Subcutaneous abdominal adipose tissue (tissue), 5 donors: Measurements from ENCODE around the gene NFILZ.
A peak's percentile ranks its signal among the peaks of the same experiment; 100 is the strongest.

ENCODE experiments used
- H3K27ac ChIP-seq: one replicate; pipeline ENCODE4 v1.7.0; 2013; ENCODE audit warnings: low read depth, mild to moderate bottlenecking, inconsistent platforms, low read length, moderate library complexity
- H3K27me3 ChIP-seq, 5 donors: one replicate each; pipeline ENCODE4 v1.7.0; 2013; ENCODE audit warnings: low read length in 5 of 5, inconsistent platforms in 1 of 5; ENCODE audit not compliant: control insufficient read depth in 5 of 5, insufficient read depth in 4 of 5
- H3K36me3 ChIP-seq, 5 donors: one replicate each; pipeline ENCODE4 v1.7.0; 2013; ENCODE audit warnings: low read length in 5 of 5; ENCODE audit not compliant: control insufficient read depth in 5 of 5, insufficient read depth in 5 of 5
- H3K4me1 ChIP-seq, 5 donors: one replicate each; pipeline ENCODE4 v1.7.0; 2013; ENCODE audit warnings: low read length in 5 of 5, mild to moderate bottlenecking in 3 of 5, moderate library complexity in 1 of 5; ENCODE audit not compliant: control insufficient read depth in 5 of 5, insufficient read depth in 5 of 5
- H3K4me3 ChIP-seq, 5 donors: one replicate each; pipeline ENCODE4 v1.7.0; 2013; ENCODE audit warnings: low read length in 5 of 5, low read depth in 1 of 5
- H3K9ac ChIP-seq, 5 donors: one replicate each; pipeline ENCODE4 v1.7.0; 2013; ENCODE audit warnings: low read length in 5 of 5, mild to moderate bottlenecking in 4 of 5, moderate library complexity in 3 of 5
- H3K9me3 ChIP-seq, 5 donors: one replicate each; pipeline ENCODE4 v1.7.0; 2013; ENCODE audit warnings: low read length in 5 of 5; ENCODE audit not compliant: control insufficient read depth in 5 of 5
- donor health status: healthy.
- donor health status: healthy.
- donor health status: healthy.
- donor health status: healthy.
- donor health status: healthy.

The NFILZ gene, protein sequence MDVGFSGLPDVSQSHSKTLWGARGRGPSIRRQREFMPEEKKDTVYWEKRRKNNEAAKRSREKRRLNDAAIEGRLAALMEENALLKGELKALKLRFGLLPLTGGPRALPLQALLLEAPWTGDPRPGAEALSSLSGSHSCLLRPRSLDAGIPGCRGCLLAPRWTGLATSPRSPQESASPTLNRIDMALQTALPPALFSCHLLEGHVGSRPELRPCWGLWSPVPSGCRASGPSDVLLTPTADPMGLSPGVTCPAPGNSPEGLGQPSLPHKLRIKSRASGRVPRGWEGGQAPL

DNA sequence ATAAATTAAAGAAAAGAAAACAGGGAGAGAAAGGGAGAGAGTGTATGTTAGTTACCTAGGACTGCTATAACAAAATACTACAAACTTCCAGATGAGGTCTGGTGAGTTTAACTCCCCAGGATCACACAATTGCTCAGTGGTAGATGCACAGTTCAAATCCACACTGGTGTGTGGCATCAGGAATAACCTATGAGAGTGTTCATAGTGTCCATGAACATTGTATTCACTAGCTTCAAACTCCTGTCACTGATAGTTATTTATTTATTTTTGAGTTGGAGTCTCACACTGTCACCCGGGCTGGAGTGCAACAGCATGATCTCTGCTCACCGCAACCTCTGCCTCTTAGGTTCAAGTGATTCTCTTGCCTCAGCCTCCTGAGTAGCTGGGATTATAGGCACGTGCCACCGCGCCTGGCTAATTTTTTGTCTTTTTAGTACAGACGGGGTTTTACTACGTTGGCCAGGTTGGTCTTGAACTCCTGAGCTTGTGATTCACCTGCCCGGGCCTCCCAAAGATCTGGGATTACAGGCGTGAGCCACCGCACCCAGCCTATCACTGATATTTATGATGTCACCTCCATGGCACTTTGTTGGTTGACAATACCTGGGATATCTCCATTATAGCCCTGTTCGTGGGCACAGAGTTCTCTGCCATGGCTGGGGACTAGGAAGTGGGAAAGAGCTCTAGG, at the start of gene NFILZ:
Gene NFILZ (plus strand): TSS at position 638 of the 688 bp plus-strand sequence. CDS start 46,133 bp downstream, outside the sequence.
- Histone ChIP-seq H3K9ac (no peak within 1 kb of the TSS), H3K36me3 (no peaks in the 10 kb centered on the region), H3K27me3 (no peaks in the 10 kb centered on the region), H3K4me1 (peaks cover 0 to 10% (median 3%) of the 10 kb centered on the region in 5 donors), H3K27ac (no peak within 1 kb of the TSS), H3K4me3 (no peak within 1 kb of the TSS), H3K9me3 (peaks cover 0 to 16% (median 9%) of the 10 kb centered on the region in 5 donors)

DNA sequence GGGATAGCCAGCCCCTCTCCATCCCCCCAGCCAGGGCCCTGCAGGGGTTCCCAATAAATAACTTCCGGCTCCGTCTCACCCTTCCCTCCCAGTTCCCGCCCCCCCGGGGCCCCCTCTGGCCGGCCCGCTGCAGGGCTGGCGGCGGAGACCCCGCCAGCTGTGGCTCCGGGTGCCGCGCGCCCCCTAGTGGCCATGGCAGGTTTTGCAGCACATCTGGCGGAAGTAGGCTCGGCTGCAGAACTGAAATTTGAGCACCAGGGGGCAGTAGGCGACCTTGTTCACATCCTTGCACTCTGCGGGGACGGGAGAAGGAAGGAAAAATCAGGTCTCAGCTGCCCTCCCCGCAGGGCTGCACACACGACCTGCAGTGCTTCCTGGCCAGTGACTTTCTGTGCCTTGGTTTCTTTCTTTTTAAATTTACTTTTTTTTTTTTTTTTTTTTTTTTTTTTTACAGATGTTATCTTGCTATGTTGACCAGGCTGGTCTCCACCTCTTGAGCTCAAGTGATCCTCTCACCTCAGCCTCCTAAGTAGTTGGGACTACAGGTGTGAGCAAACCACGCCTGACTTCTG, 49.6 kb upstream of the NFILZ start:
- Histone ChIP-seq H3K9ac (no peak overlapping the region), H3K4me1 (peaks cover 0 to 26% (median 13%) of the 10 kb centered on the region in 5 donors), H3K4me3 (no peak overlapping the region), H3K27ac (no peak overlapping the region), H3K27me3 (peaks cover 3 to 18% (median 8%) of the 10 kb centered on the region in 5 donors), H3K36me3 (peaks cover 0 to 21% (median 11%) of the 10 kb centered on the region in 5 donors), H3K9me3 (no peaks in the 10 kb centered on the region)

DNA sequence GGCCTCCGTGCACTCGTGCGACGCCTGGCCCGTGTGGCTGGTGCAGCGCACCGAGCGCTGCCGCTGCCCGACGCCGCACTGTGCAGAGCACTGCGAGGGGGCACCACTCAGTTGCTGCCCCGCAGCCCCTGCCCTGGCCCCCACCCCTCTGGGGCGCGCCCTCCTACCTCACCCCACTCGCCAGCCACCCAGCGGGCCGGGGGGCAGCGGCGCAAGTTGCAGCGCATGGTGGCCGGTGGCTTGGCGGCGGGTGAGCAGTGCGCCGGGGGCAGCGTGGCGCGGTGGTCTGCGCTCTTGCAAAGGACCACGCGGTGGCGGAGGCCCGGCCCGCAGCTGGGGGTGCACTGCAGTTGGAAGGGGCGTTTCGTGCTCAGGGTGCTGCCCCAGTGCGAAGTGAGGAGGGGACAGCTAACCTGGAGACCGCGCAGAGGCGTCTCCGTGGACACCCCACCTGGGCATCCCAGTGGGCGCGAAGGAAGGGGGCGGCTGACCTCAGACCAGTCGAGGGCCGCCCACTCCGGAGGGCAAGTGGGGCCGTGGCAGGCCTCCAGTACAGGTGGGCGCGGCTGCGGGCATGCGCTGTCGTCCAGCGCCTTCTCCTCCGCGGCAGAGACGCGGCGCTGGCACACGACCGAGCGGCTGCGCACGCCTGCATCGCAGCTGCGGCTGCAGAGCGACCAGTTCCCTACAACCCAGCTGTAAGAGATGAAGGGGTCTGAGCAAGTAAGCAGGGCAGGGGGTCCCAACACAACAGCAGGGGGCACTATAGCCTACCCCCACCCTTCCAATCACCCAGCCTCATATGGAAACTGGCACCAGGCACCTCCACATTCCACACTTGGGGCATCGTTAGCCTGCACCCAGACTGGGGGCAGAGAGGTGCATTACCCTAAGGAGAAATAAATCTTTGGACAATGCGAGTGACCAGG, 45.2 kb upstream of the NFILZ start:
- Histone ChIP-seq H3K36me3 (peaks cover 0 to 46% (median 26%) of the 10 kb centered on the region in 5 donors), H3K4me1 (peaks cover 0 to 4% (median 3%) of the 10 kb centered on the region in 5 donors), H3K27ac (no peak overlapping the region), H3K27me3 (no peaks in the 10 kb centered on the region), H3K9me3 (no peaks in the 10 kb centered on the region), H3K4me3 (no peak overlapping the region), H3K9ac (no peak overlapping the region)

DNA sequence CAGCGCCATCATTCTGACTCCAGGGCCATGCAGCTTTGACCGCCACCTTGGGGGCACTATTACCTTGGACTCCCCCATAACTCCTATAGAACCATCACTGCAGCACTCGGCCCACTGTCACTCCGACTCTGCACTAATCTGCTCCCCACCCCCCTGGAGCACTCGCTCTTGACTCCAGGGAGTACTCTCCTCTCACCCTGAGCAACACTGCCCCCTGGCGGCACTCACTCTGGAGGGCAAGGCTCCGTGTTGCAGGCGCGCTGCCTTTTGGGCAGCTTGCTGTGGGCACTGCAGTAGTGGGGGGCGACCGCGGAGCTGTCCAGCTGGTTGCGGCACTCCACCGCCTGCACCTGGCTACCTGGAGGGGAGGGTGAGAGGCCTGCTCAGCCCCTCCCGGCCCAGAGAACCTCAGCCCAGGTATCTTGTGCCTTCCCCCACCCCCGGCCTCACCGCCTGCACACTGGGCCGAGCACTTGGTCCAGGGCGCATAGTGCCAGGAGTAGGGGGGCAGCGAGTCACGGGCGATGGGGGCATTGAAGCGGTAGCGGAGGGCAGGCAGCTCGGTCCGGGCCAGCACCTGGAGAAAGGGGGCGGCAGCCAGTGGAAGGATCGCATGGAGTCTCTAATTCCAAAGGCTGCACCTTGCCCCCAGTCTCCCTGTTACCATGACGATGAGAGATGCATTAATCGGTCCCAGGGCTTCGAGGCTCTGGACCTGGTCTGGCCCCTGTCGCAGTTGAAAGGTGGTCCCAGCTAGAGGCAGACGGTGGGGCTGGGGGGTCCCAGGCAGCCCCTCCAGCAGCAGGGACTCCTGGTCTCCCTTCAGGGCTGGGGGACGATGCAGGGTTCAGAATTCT, 44.3 kb upstream of the NFILZ start:
- peaks cover 0 to 3% (median 0%) of the 10 kb centered on the region in 5 donors for H3K4me1 ChIP-seq
- H3K27me3 ChIP-seq: no peaks in the 10 kb centered on the region
- H3K36me3 ChIP-seq: peaks cover 0 to 46% (median 26%) of the 10 kb centered on the region in 5 donors
- H3K9me3 ChIP-seq: no peaks in the 10 kb centered on the region
- H3K27ac ChIP-seq: no peak overlapping the region
- no peak overlapping the region for H3K9ac ChIP-seq
- H3K4me3 ChIP-seq: no peak overlapping the region

DNA sequence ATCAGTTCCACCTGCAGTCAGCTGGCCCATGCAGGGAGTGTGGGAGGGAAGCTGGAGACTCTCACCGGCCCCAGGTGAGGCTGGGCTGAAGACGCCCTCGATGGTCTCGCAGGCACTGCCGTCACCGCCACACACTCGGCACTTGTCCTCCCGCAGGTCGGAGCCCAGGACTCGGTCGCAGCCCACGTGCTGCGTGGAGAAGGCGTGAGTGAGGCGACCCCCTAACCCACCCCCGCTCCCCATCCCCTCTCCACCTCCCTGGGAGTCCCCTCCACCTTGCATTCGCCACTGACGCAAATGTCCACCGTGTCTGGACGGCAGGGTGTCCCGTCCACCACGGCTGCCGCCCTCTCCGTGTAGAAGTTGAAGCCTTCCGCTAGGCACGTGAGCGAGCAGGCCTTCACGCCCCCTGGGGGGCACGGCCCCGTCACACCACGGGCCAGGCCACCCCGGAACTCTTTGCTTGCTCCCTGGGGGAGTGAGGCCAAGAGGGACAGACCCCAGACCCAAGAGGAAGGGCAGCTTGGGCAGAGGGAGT, 41.2 kb upstream of the NFILZ start:
- Histone ChIP-seq H3K27ac (no peak overlapping the region), H3K27me3 (peaks cover 0 to 3% (median 0%) of the 10 kb centered on the region in 5 donors), H3K9me3 (peaks cover 0 to 4% (median 0%) of the 10 kb centered on the region in 5 donors), H3K9ac (no peak overlapping the region), H3K4me3 (no peak overlapping the region), H3K4me1 (peaks cover 9 to 20% (median 18%) of the 10 kb centered on the region in 5 donors), H3K36me3 (peaks cover 0 to 41% (median 26%) of the 10 kb centered on the region in 5 donors)

DNA sequence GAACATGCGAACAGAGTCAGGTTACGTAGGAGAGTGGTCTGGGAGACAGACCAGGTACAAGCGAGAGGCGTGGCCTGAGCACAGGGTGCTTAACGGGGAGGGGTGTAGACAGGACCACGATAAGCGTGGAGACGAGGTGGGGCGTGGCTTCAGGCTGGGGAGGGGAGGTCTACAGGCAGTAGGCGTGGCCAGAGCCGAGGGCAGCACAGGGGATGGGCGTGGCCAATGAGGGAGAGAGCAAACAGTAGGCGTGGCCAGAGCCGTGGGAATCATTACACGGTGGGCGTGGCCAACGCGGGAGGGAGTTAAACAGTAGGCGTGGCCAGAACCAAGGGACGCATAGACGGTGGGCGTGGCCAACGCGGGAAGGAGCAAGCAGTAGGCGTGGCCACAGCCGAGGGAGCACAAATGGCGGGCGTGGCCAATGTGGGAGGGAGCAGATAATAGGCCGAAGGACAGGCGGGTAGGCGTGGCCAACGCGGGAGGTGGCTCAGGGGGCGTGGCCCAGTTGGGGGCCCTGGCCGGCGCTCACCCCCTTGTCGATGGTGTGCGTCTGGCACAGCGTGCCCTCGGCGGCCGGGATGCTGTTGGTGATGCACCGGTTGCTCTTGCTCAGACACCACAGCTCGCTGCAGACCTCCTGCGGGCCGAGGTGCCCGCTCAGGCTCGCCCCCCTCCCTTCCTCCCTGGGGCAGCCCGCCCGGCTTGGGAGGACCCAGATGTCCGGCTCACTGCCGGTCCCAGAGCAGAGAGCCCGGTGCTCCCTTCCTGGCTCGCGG, 38.0 kb upstream of the NFILZ start:
- Histone ChIP-seq H3K27me3 (peaks cover 0 to 3% (median 0%) of the 10 kb centered on the region in 5 donors), H3K4me3 (peak overlapping the region; percentile 51 to 69 (median 62)), H3K27ac (no peak overlapping the region), H3K9me3 (peaks cover 0 to 4% (median 0%) of the 10 kb centered on the region in 5 donors), H3K4me1 (peaks cover 9 to 35% (median 31%) of the 10 kb centered on the region in 5 donors), H3K9ac (peak overlapping the region in 1 of 5 donors; percentile 41), H3K36me3 (peaks cover 0 to 31% (median 21%) of the 10 kb centered on the region in 5 donors)

DNA sequence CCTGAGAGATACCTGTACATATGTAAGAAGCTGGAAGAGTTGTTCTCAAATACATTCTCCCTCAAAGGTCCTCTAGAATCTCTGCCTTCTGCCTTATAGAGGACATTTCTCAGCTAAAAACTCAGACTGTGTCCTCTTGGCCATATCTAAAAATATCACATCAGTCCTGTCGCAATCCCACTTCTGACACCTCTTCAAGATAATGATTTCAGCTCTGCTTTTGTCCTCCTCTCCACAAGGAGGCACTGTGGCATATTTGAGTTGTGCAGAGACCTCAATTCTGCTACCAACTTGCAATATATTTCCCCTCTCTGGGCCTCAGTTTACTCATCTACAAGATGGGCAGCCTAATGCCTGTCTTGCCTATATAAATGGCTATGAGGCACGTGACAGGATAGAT, 36.5 kb upstream of the NFILZ start:
- no peak overlapping the region for H3K4me3 ChIP-seq
- H3K36me3 ChIP-seq: peaks cover 0 to 35% (median 26%) of the 10 kb centered on the region in 5 donors
- H3K9me3 ChIP-seq: peaks cover 0 to 4% (median 0%) of the 10 kb centered on the region in 5 donors
- H3K4me1 ChIP-seq: peaks cover 9 to 35% (median 31%) of the 10 kb centered on the region in 5 donors
- H3K27ac ChIP-seq: no peak overlapping the region
- peaks cover 0 to 3% (median 0%) of the 10 kb centered on the region in 5 donors for H3K27me3 ChIP-seq
- H3K9ac ChIP-seq: no peak overlapping the region

DNA sequence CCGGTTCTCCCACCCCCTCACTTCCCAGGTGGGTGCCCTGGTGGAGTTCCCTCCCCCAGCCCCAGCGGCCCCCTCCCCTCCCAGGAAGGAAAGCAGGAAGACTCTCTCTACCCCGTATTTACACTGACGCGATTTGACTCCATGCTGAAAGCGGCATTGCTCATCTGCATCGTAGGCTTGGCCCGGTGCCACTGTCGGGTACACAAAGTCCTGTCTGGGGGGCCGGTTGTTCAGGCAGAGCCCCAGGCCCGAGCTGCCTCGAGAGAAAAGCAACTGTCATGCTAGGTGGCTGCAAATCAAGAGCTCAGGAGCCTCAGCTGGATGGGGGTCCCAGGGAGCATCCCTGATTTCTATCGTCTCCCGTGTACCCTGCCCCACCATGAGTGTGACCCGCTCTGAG, 34.8 kb upstream of the NFILZ start:
- H3K27ac ChIP-seq: no peak overlapping the region

More for the DNA sequence above, 34.8 kb upstream of the NFILZ start:
- Histone ChIP-seq H3K4me3 (no peak overlapping the region), H3K27me3 (peaks cover 0 to 3% (median 0%) of the 10 kb centered on the region in 5 donors), H3K9me3 (peaks cover 0 to 4% (median 0%) of the 10 kb centered on the region in 5 donors), H3K4me1 (peaks cover 7 to 35% (median 31%) of the 10 kb centered on the region in 5 donors), H3K9ac (no peak overlapping the region), H3K36me3 (peaks cover 0 to 38% (median 34%) of the 10 kb centered on the region in 5 donors)
